Measurements from ENCODE around the gene NUDT11.
"Not testable (repeated sequence)": the region's sequence is repeated elsewhere in the genome, so short reads cannot be mapped to it uniquely, and the experiment has no call there.

NUDT11 gene

GRCh38 chrX:51496501-51497291 is at the start of gene NUDT11:
NUDT11 (minus strand) TSS chrX:51496592; CDS start chrX:51496444, 148 bp downstream.
- DNase-seq, result peak; percentile 49 to 56

- DNase-seq, result no peak
These were observed 24.0 kb upstream of the NUDT11 start for GRCh38 chrX:51520393-51520792.

GRCh38 chrX:51519131-51519530 is 22.7 kb upstream of the NUDT11 start:
- not testable (repeated sequence) for DNase-seq

- no peak for DNase-seq
These were observed 11.2 kb upstream of the NUDT11 start for GRCh38 chrX:51507551-51507950.

- DNase-seq, result not testable (repeated sequence)
These were observed 497 bp downstream of the NUDT11 start for GRCh38 chrX:51495701-51496488.

- DNase-seq, result no peak
These were observed 2.0 kb downstream of the NUDT11 start for GRCh38 chrX:51494409-51494808.

- no peak for DNase-seq
These were observed 8.5 kb downstream of the NUDT11 start for GRCh38 chrX:51487960-51488267.

- DNase-seq, result no peak
These were observed 11.8 kb downstream of the NUDT11 start for GRCh38 chrX:51484616-51485015.

GRCh38 chrX:51482411-51482810 is 14.0 kb downstream of the NUDT11 start:
- not testable (repeated sequence) for DNase-seq

GRCh38 chrX:51476930-51477329 is 19.5 kb downstream of the NUDT11 start:
- DNase-seq, result no peak

GRCh38 chrX:51463322-51463721 is 33.1 kb downstream of the NUDT11 start:
- no peak for DNase-seq

GRCh38 chrX:51461053-51462044 is 35.0 kb downstream of the NUDT11 start:
- peak in 1 of 2 experiments; percentile 13 for DNase-seq

- peak in 1 of 2 experiments; percentile 5 for DNase-seq
These were observed 37.3 kb downstream of the NUDT11 start for GRCh38 chrX:51459125-51459524.

- no peak for DNase-seq
These were observed 39.6 kb downstream of the NUDT11 start for GRCh38 chrX:51456814-51457213.

- DNase-seq, result no peak
These were observed 40.1 kb downstream of the NUDT11 start for GRCh38 chrX:51456246-51456645.

- no peak for DNase-seq
These were observed 56.0 kb downstream of the NUDT11 start for GRCh38 chrX:51440365-51440764.
